ENCODE measurements around the gene CACNA2D2.

GRCh38 chr3:50322386-50323091 lies 180.9 kb downstream of the CACNA2D2 start, which contains the start of gene HYAL2:
- TF ChIP-seq, protein P1, sequence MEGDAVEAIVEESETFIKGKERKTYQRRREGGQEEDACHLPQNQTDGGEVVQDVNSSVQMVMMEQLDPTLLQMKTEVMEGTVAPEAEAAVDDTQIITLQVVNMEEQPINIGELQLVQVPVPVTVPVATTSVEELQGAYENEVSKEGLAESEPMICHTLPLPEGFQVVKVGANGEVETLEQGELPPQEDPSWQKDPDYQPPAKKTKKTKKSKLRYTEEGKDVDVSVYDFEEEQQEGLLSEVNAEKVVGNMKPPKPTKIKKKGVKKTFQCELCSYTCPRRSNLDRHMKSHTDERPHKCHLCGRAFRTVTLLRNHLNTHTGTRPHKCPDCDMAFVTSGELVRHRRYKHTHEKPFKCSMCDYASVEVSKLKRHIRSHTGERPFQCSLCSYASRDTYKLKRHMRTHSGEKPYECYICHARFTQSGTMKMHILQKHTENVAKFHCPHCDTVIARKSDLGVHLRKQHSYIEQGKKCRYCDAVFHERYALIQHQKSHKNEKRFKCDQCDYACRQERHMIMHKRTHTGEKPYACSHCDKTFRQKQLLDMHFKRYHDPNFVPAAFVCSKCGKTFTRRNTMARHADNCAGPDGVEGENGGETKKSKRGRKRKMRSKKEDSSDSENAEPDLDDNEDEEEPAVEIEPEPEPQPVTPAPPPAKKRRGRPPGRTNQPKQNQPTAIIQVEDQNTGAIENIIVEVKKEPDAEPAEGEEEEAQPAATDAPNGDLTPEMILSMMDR (IDR thresholded peaks at IDR 0.05; ENCODE audit: control extremely low read depth in 1 of 3, insufficient read depth in 1 of 3, low read depth in 1 of 3, low read length in 3 of 3): no peak
- TF ChIP-seq RAD21 (IDR thresholded peaks at IDR 0.05 in 1 of 2, conservative IDR thresholded peaks at IDR 0.05 in 1 of 2; ENCODE audit: low read depth in 2 of 2, low read length in 2 of 2) (no peak), EZH2 (IDR thresholded peaks at IDR 0.05; ENCODE audit: low read depth, low read length, severe bottlenecking) (no peak), USF2 (IDR thresholded peaks at IDR 0.05; ENCODE audit: low read length) (no peak), ATF3 (IDR thresholded peaks at IDR 0.05; ENCODE audit: insufficient read depth, low read depth, low read length) (no peak), E2F6 (IDR thresholded peaks at IDR 0.05) (no peak), CREB1 (IDR thresholded peaks at IDR 0.05) (no peak), KDM1A (IDR thresholded peaks at IDR 0.05; ENCODE audit: borderline replicate concordance, low read length) (no peak), JUN (IDR thresholded peaks at IDR 0.05; ENCODE audit: low read depth, low read length) (no peak), SP2 (IDR thresholded peaks at IDR 0.05; ENCODE audit: low read length) (no peak), TAF1 (IDR thresholded peaks at IDR 0.05; ENCODE audit: low read depth, low read length) (no peak)

Measured in H1 (cell line).